Measurements from ENCODE around the gene CREM.

The CREM gene

DNA sequence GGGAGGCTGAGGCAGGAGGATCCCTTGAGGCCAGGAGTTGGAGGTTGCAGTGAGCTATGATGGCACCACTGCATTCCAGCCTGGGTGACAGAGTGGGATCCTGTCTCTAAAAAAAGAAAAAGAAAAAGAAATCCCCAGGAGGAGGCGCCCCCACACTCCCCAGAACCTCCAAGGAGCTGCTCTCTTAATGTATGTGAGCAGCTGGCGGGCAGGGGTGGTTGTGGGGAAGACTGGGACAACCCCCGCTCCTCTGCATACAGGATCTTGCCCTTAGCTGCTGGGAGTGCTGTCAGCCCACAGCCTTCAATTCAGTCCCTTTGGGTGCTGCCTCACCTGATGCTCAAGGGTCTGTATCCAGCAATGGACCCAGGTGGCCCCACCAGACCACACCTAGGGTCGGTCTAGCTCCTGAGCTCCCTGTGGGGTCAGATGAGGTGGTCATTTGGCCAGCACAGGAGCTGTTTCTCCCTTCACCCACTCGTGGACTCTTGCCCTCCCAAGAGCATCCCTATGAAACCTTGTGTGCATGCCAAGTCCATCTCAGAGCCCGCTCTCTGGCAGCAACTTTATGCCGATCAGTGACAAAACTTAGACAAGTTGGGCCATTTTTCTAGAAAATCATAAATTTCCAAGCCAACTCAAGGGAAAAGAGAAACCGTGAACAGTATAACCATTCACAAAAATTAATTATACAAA is 97.5 kb downstream of the CREM start:
- DNase-seq = no peak

DNA sequence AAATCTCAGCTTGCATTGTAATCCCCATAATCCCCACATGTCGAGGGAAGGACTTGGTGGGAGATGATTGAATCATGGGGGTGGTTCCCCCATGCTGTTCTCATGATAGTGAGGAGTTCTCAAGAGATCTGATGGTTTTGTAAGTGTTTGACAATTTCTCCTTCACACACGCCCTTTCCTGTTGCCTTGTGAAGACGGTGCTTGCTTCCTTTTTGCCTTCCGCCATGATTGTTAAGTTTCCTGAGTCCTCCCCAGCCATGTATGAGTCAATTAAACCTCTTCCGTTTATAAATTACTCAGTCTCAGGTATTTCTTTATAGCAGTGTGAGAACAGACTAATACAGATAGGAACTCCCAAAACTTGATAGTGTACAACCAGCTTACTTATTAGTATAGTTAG is 98.6 kb downstream of the CREM start:
- no peak for DNase-seq

DNA sequence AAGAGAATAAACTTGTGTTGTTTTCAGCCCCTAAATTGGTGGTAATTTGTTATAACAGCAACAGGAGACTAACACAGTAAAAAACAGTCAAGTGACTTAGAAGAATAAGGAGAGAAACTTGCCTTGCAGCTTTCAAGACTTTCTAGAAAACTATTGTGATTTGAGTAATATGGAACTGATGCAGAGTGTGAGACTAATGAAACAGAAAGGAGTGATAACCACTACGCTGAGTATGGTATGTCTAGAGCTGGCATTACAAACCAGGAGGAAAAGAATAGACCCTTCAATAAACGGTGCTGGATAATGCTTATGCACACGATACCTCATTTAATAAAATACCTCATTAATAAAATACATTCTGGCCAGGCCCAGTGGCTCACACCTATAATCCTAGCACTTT is 99.9 kb downstream of the CREM start:
- DNase-seq = no peak

GRCh38 chr10:35228058-35228457 is 101.4 kb downstream of the CREM start:
- DNase-seq = no peak

- DNase-seq = no peak
Measured at GRCh38 chr10:35231646-35232045, 105.0 kb downstream of the CREM start.

- DNase-seq = no peak
Measured at GRCh38 chr10:35232527-35232926, 105.9 kb downstream of the CREM start.

GRCh38 chr10:35234073-35234472 is 107.4 kb downstream of the CREM start:
- no peak for DNase-seq

- no peak for DNase-seq
Measured at GRCh38 chr10:35236739-35237138, 110.1 kb downstream of the CREM start.

- DNase-seq = no peak
Measured at GRCh38 chr10:35237766-35238512, 111.3 kb downstream of the CREM start.

GRCh38 chr10:35244549-35244948 is 117.9 kb downstream of the CREM start:
- no peak for DNase-seq

- no peak for DNase-seq
Measured at GRCh38 chr10:35246770-35247343, 120.2 kb downstream of the CREM start.

- no peak for DNase-seq
Measured at GRCh38 chr10:35251373-35252100, 124.9 kb downstream of the CREM start.

- no peak for DNase-seq
Measured at GRCh38 chr10:35257057-35257983, 130.7 kb downstream of the CREM start.

GRCh38 chr10:35259769-35260397 is 133.2 kb downstream of the CREM start:
- DNase-seq = no peak

DNA sequence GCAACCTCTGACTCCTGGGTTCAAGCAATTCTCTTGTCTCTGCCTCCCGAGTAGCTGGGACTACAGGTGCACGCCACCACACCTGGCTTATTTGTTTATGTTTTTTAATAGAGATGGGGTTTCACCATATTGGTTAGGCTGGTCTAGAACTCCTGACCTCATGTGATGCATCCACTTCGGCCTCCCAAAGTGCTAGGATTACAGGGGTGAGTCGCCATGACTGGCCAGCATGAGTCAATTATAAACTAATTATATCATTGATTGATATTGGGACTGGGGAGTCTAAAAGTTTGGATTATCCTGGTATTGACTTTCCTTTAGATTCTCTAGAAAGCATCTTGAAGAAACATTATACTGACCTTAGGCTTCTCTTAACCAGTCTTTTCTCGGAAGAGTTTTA is 135.8 kb downstream of the CREM start:
- no peak for DNase-seq
